ENCODE results near the gene DHRS4L2.
"Not testable (repeated sequence)": the region's sequence is repeated elsewhere in the genome, so short reads cannot be mapped to it uniquely, and the experiment has no call there.

DHRS4L2 gene

GRCh38 chr14:23953464-23954278, 35.1 kb upstream of the DHRS4L2 start, which contains the start of gene DHRS4:
TSS of gene DHRS4 (plus strand) at chr14:23953770. CDS start at chr14:23953789, 19 bp downstream.
- peak; percentile 16 for TF ChIP-seq REST (IDR thresholded peaks at IDR 0.05; ENCODE audit: insufficient replicate concordance, low read depth)
- no peak for TF ChIP-seq GABPA (IDR thresholded peaks at IDR 0.05; ENCODE audit: low read depth)
- TF ChIP-seq POLR2AphosphoS5 (IDR thresholded peaks at IDR 0.05; ENCODE audit: low read depth), result peak; percentile 74; the same call in 1 of the 2 replicates
- no peak; the same call in 1 of the 2 replicates for TF ChIP-seq SPI1 (IDR thresholded peaks at IDR 0.05; ENCODE audit: borderline replicate concordance, low read depth)
- TF ChIP-seq CTCF (IDR thresholded peaks at IDR 0.05; ENCODE audit: insufficient read depth, low read length), result peak; percentile 74
- Histone ChIP-seq H3K27ac (replicated peaks) (peak within 1 kb of the TSS; percentile 73), H3K27me3 (ENCODE audit: insufficient read depth, poor library complexity, severe bottlenecking) (no peaks in the 10 kb centered on the region), H3K4me3 (replicated peaks; ENCODE audit: insufficient read depth, low read length) (peak within 1 kb of the TSS; percentile 70)
- DNase-seq (ENCODE audit: low read depth in 1 of 2, low spot score in 1 of 2), result peak; percentile 74 to 83

- H3K4me3 ChIP-seq (replicated peaks; ENCODE audit: insufficient read depth, low read length), result peak overlapping the region; percentile 70
- H3K27me3 ChIP-seq (ENCODE audit: insufficient read depth, poor library complexity, severe bottlenecking); H3K27ac ChIP-seq (replicated peaks); DNase-seq (ENCODE audit: low read depth in 1 of 2, low spot score in 1 of 2): not testable (repeated sequence)
These were observed 34.5 kb upstream of the DHRS4L2 start for GRCh38 chr14:23954279-23954614.

- H3K27me3 ChIP-seq (ENCODE audit: insufficient read depth, poor library complexity, severe bottlenecking); DNase-seq (ENCODE audit: low read depth in 1 of 2, low spot score in 1 of 2); H3K27ac ChIP-seq (replicated peaks); H3K4me3 ChIP-seq (replicated peaks; ENCODE audit: insufficient read depth, low read length): not testable (repeated sequence)
These were observed 33.8 kb upstream of the DHRS4L2 start for GRCh38 chr14:23954965-23955364.

GRCh38 chr14:23955811-23956210, 32.9 kb upstream of the DHRS4L2 start:
- not testable (repeated sequence) for H3K4me3 ChIP-seq (replicated peaks; ENCODE audit: insufficient read depth, low read length); DNase-seq (ENCODE audit: low read depth in 1 of 2, low spot score in 1 of 2); H3K27me3 ChIP-seq (ENCODE audit: insufficient read depth, poor library complexity, severe bottlenecking); H3K27ac ChIP-seq (replicated peaks)

- H3K27ac ChIP-seq (replicated peaks); H3K4me3 ChIP-seq (replicated peaks; ENCODE audit: insufficient read depth, low read length); DNase-seq (ENCODE audit: low read depth in 1 of 2, low spot score in 1 of 2); H3K27me3 ChIP-seq (ENCODE audit: insufficient read depth, poor library complexity, severe bottlenecking): not testable (repeated sequence)
These were observed 30.7 kb upstream of the DHRS4L2 start for GRCh38 chr14:23957913-23958569.

GRCh38 chr14:23960899-23961298, 27.8 kb upstream of the DHRS4L2 start:
- not testable (repeated sequence) for H3K27ac ChIP-seq (replicated peaks); H3K4me3 ChIP-seq (replicated peaks; ENCODE audit: insufficient read depth, low read length); DNase-seq (ENCODE audit: low read depth in 1 of 2, low spot score in 1 of 2); H3K27me3 ChIP-seq (ENCODE audit: insufficient read depth, poor library complexity, severe bottlenecking)

GRCh38 chr14:23961704-23962103, 27.0 kb upstream of the DHRS4L2 start:
- not testable (repeated sequence) for H3K4me3 ChIP-seq (replicated peaks; ENCODE audit: insufficient read depth, low read length); H3K27me3 ChIP-seq (ENCODE audit: insufficient read depth, poor library complexity, severe bottlenecking); DNase-seq (ENCODE audit: low read depth in 1 of 2, low spot score in 1 of 2); H3K27ac ChIP-seq (replicated peaks)

GRCh38 chr14:23969130-23969480, 19.6 kb upstream of the DHRS4L2 start:
- not testable (repeated sequence) for DNase-seq (ENCODE audit: low read depth in 1 of 2, low spot score in 1 of 2); H3K27ac ChIP-seq (replicated peaks); H3K27me3 ChIP-seq (ENCODE audit: insufficient read depth, poor library complexity, severe bottlenecking); H3K4me3 ChIP-seq (replicated peaks; ENCODE audit: insufficient read depth, low read length)

GRCh38 chr14:23969481-23970282, 19.0 kb upstream of the DHRS4L2 start:
- H3K4me3 ChIP-seq (replicated peaks; ENCODE audit: insufficient read depth, low read length), result peak overlapping the region; percentile 33
- peak in 1 of 2 experiments; percentile 45 for DNase-seq (ENCODE audit: low read depth in 1 of 2, low spot score in 1 of 2)

GRCh38 chr14:23970283-23970659, 18.5 kb upstream of the DHRS4L2 start:
- DNase-seq (ENCODE audit: low read depth in 1 of 2, low spot score in 1 of 2); H3K4me3 ChIP-seq (replicated peaks; ENCODE audit: insufficient read depth, low read length); H3K27me3 ChIP-seq (ENCODE audit: insufficient read depth, poor library complexity, severe bottlenecking); H3K27ac ChIP-seq (replicated peaks): not testable (repeated sequence)

More at GRCh38 chr14:23969481-23970282, 19.0 kb upstream of the DHRS4L2 start:
- not testable (repeated sequence) for H3K27ac ChIP-seq (replicated peaks); H3K27me3 ChIP-seq (ENCODE audit: insufficient read depth, poor library complexity, severe bottlenecking)

GRCh38 chr14:23973178-23973577, 15.6 kb upstream of the DHRS4L2 start:
- H3K27ac ChIP-seq (replicated peaks); H3K4me3 ChIP-seq (replicated peaks; ENCODE audit: insufficient read depth, low read length); H3K27me3 ChIP-seq (ENCODE audit: insufficient read depth, poor library complexity, severe bottlenecking); DNase-seq (ENCODE audit: low read depth in 1 of 2, low spot score in 1 of 2): not testable (repeated sequence)
